Brain microvascular endothelial cell (primary cell): ENCODE data around the gene BRCA1.

ENCODE experiments used
- DNase-seq: peaks from one replicate; pipeline ENCODE4 v3.0.0-alpha.2; 2020
- H3K27ac ChIP-seq: fragments of 250-450 bp; sonication (Bioruptor Pico); 2 replicates; pipeline ENCODE4 v1.5.1; 2020; ENCODE audit warnings: mild to moderate bottlenecking, moderate library complexity
- H3K27me3 ChIP-seq: fragments of 250-450 bp; sonication (Bioruptor Pico); replicated peaks from 2 replicates; pipeline ENCODE4 v1.5.1; 2020; ENCODE audit warnings: mild to moderate bottlenecking
- H3K36me3 ChIP-seq: fragments of 250-450 bp; sonication (Bioruptor Pico); replicated peaks from 2 replicates; pipeline ENCODE4 v1.5.1; 2020; ENCODE audit warnings: mild to moderate bottlenecking
- H3K4me3 ChIP-seq: 2 replicates; pipeline ENCODE4 v1.5.1; 2011; ENCODE audit warnings: low read depth, mild to moderate bottlenecking, control low read depth, low read length, moderate library complexity
- CTCF ChIP-seq: IDR thresholded peaks from 2 replicates; pipeline ENCODE4 v1.5.1; 2011; ENCODE audit warnings: low read depth, mild to moderate bottlenecking, moderate library complexity, low read length, control low read depth, inconsistent platforms; ENCODE audit errors: missing control alignments
- in situ Hi-C: cut with HindIII; loops from 2 replicates; pipeline ENCODE4 v1.10.0; 2017; ENCODE audit warnings: low sequenced_read_pairs, low pct_ligation_motif_present

Gene BRCA1

GRCh38 chr17:43125133-43125966 lies at the start of gene BRCA1:
Gene BRCA1, minus strand, starts transcription at chr17:43125364. Its CDS starts 1,268 bp downstream, at chr17:43124096.
- no peaks in the 10 kb centered on the region for H3K27me3 ChIP-seq
- peak within 1 kb of the TSS; percentile 90 for H3K4me3 ChIP-seq
- TF ChIP-seq CTCF: no peak
- peak; percentile 99 for DNase-seq
- in situ Hi-C loops: no loop called here
- peak within 1 kb of the TSS; percentile 72 for H3K27ac ChIP-seq
- H3K36me3 ChIP-seq: peaks cover 5% of the 10 kb centered on the region

GRCh38 chr17:43171586-43172487 lies 46.7 kb upstream of the BRCA1 start:
- in situ Hi-C loops: no loop called here
- H3K36me3 ChIP-seq: peaks cover 7% of the 10 kb centered on the region
- H3K27me3 ChIP-seq: no peaks in the 10 kb centered on the region
- peak; percentile 57 for TF ChIP-seq CTCF
- peak; percentile 77 for DNase-seq
- H3K4me3 ChIP-seq: peak overlapping the region; percentile 94
- peak overlapping the region; percentile 92 for H3K27ac ChIP-seq

GRCh38 chr17:43170766-43171585 lies 45.8 kb upstream of the BRCA1 start, which contains the start of gene NBR1:
Gene NBR1, plus strand, starts transcription at chr17:43171214. Its CDS starts 4,586 bp downstream, at chr17:43175800.
- in situ Hi-C loops: no loop called here
- Histone ChIP-seq H3K36me3 (peaks cover 2% of the 10 kb centered on the region), H3K27me3 (no peaks in the 10 kb centered on the region), H3K4me3 (peak within 1 kb of the TSS; percentile 94), H3K27ac (peak within 1 kb of the TSS; percentile 92)
- DNase-seq: peak; percentile 97
- peak; percentile 39 for TF ChIP-seq CTCF

GRCh38 chr17:43170140-43170765 lies 45.1 kb upstream of the BRCA1 start:
- in situ Hi-C loops: no loop called here
- H3K27ac ChIP-seq: peak overlapping the region; percentile 92
- DNase-seq: peak; percentile 97
- peak overlapping the region; percentile 94 for H3K4me3 ChIP-seq
- TF ChIP-seq CTCF: no peak
- no peaks in the 10 kb centered on the region for H3K36me3 ChIP-seq
- no peaks in the 10 kb centered on the region for H3K27me3 ChIP-seq
